ENCODE data around the gene RD3L.
"Not testable (repeated sequence)": the region's sequence is repeated elsewhere in the genome, so short reads cannot be mapped to it uniquely, and the experiment has no call there.

Gene RD3L

DNA sequence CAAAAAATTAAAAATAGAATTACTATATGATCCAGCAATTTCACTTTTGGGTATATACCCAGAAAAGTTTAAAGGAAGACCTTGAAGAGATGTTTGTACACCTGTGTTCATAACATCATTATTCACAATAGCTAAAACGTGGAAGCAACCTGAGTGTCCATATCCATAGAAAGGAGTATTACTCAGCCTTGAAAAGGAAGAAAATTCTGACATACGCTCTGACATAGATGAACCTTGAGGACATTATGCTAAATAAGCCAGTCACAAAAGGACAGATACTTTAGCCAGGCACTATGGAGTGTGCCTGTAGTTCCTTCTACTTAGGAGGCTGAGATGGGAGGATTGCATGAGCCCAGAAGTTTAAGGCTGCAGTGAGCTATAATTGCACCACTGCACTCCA lies 6.1 kb upstream of the RD3L start:
- no peak for TF ChIP-seq JUND (IDR thresholded peaks at IDR 0.05; ENCODE audit: low read depth)
- no peak for DNase-seq (ENCODE audit: low read depth in 1 of 2, low spot score in 1 of 2)
- in situ Hi-C loops (cut with HindIII; ENCODE audit: low pct_unique_long_range_greater_than_20kb, low sequenced_read_pairs), result no loop called here

DNA sequence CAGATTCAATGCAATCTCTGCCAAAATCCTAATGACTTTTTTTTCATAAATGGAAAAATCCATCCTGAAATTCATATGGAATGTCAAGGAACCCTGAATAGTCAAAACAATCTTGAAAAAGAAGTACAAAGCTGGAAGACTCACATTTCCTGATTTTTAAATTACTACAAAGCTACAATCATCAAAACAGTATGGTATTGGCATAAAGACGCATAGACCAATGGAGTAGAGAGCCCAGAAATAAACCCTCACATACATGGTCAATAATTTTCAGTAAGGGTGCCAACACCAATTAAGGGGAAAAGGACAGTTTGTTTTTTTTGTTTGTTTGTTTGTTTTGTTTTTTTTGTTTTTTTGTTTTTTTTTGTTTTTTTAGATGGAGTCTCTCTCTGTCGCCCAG lies 4.6 kb upstream of the RD3L start:
- TF ChIP-seq JUND (IDR thresholded peaks at IDR 0.05; ENCODE audit: low read depth), result no peak
- no peak for DNase-seq (ENCODE audit: low read depth in 1 of 2, low spot score in 1 of 2)
- in situ Hi-C loops (cut with HindIII; ENCODE audit: low pct_unique_long_range_greater_than_20kb, low sequenced_read_pairs), result no loop called here

DNA sequence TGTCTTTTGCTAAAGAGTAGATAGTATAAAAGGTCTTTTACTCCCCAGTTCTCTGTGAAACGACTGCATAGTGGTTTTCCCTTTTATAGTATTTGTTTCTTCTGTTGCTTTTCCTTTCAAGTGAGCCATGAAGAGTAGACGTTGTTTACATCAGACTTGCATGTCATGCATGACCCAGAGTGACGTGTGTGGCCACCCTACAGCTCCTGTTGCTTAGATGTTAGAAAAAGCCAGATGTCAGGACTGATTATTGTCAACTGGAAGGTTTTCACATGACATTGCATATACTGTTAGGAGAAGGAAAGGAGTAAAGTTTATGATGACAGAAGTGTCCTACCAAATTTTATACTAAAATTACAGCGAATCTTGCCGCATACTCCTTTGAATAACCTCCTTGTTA lies 1.3 kb upstream of the RD3L start:
- in situ Hi-C loops (cut with HindIII; ENCODE audit: low pct_unique_long_range_greater_than_20kb, low sequenced_read_pairs), result no loop called here
- no peak for DNase-seq (ENCODE audit: low read depth in 1 of 2, low spot score in 1 of 2)
- TF ChIP-seq JUND (IDR thresholded peaks at IDR 0.05; ENCODE audit: low read depth), result no peak

DNA sequence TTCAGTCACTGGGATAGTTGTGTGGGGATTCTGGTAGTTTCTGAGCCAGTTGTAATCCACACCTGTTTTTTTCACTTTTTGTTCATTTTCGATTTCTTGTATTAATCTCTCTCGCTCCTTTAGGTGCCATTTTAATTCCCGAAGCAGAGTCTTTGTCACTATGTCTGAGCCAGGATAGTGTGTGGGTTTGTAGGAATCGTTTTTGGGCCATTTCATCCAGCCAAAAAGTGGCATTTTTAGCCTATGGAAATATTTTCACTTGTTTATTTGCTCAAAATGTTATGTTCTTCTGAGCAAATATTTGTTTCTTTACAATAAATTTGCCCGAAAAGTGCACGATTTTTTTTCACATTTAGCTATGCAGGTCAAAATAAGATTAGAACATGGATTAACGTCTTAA lies 867 bp downstream of the RD3L start:
- TF ChIP-seq JUND (IDR thresholded peaks at IDR 0.05; ENCODE audit: low read depth), result no peak
- in situ Hi-C loops (cut with HindIII; ENCODE audit: low pct_unique_long_range_greater_than_20kb, low sequenced_read_pairs), result no loop called here

DNA sequence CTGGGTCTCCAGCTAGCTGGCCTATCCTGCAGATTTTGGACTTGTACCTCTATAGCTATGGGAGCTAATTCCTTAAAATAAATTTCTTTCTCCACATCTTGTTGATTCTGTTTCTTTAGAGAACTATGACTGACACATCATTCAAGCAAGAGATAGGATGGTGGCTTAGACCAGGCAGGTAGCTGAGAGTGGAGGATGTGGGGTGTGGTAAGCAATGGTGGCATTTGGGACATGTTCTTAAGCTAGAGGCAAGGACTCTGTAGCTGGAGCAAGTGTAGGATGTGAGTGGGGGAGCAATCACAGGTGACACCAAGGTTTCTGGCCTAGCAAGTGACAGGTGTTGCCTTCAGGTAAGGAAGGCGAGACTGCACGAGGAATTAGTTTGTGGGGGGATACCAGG lies 7.2 kb downstream of the RD3L start:
- no peak for TF ChIP-seq JUND (IDR thresholded peaks at IDR 0.05; ENCODE audit: low read depth)
- DNase-seq (ENCODE audit: low read depth in 1 of 2, low spot score in 1 of 2), result no peak
- in situ Hi-C loops (cut with HindIII; ENCODE audit: low pct_unique_long_range_greater_than_20kb, low sequenced_read_pairs), result no loop called here

More for the DNA sequence above, 867 bp downstream of the RD3L start:
- no peak for DNase-seq (ENCODE audit: low read depth in 1 of 2, low spot score in 1 of 2)

DNA sequence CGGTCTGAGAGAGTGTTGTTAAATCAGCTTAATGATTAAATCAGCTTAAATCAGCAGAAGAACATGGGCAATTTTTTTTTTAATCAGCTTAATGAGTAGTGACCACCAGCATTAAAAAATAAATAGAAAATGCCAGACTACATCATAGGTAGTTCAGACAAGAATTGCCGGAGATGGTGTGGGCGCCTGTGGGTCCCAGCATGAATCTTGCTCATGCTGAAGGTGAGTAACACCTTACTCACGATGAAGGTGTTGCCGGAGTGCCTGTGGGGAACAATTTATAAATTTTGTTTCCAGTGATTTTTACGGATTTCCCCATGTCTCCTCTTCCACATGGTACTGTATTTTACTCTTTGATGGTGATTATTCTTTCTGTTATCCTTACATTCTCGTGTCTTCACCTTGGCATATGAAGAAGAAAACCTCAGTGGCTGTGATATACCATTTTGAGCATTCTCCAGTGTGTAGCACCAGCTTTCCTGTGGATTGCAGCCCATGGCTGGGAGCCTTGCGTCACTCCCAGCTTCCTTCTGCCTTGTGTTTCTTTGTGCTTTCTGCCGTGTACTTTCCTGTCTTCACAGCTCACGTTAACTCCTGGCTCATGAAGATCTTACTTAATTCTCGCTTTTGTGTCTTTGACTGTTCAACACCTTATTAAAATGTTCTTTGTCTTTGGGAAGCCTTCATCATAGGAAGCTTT lies 9.4 kb downstream of the RD3L start:
- in situ Hi-C loops (cut with HindIII; ENCODE audit: low pct_unique_long_range_greater_than_20kb, low sequenced_read_pairs), result no loop called here
- no peak for DNase-seq (ENCODE audit: low read depth in 1 of 2, low spot score in 1 of 2)
- TF ChIP-seq JUND (IDR thresholded peaks at IDR 0.05; ENCODE audit: low read depth), result no peak

DNA sequence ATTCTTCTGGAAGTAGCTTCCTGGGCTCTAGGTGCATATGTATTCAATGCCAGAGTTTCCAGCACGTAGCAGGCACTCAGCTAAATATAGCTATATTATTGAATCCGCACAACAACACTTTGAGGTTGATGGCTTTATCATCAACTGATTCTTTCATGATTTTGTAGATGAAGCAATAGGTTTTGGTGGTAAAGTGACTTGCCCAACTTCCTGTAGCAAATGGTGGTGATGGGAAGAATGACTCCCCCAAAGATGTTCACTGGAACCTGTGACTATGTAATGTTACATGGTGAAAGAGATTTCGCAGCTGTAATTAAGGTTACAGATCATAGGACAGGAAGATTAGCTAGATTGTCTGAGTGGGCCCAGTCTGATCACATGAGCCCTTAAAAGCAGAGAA lies 10.9 kb downstream of the RD3L start:
- no peak for TF ChIP-seq JUND (IDR thresholded peaks at IDR 0.05; ENCODE audit: low read depth)
- in situ Hi-C loops (cut with HindIII; ENCODE audit: low pct_unique_long_range_greater_than_20kb, low sequenced_read_pairs), result no loop called here
- DNase-seq (ENCODE audit: low read depth in 1 of 2, low spot score in 1 of 2), result no peak

DNA sequence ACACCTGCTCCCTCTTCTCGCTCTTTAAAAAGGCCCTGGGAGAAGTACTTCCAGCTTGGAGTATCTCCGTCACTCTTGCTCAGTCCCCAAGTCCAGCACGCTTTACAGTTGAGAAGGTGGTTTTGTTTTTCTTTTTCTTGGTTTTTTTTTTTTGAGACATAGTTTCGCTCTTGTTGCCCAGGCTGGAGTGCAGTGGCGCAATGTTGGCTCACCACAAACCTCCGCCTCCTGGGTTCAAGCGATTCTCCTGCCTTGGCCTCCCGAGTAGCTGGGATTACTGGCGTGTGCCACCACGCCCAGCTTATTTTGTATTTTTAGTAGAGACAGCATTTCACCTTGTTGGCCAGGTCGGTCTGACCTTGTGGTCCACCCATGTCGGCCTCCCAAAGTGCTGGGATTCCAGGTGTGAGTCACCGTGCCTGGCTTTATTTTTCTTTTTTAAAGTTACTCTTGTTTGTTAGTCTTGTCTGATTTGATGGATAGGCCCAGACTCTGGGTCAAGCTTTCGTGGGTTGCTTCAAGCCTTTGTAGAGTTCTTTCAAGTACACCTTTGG lies 12.2 kb downstream of the RD3L start:
- no peak for TF ChIP-seq JUND (IDR thresholded peaks at IDR 0.05; ENCODE audit: low read depth)
- in situ Hi-C loops (cut with HindIII; ENCODE audit: low pct_unique_long_range_greater_than_20kb, low sequenced_read_pairs), result no loop called here
- peak in 1 of 2 experiments; percentile 45 for DNase-seq (ENCODE audit: low read depth in 1 of 2, low spot score in 1 of 2)

DNA sequence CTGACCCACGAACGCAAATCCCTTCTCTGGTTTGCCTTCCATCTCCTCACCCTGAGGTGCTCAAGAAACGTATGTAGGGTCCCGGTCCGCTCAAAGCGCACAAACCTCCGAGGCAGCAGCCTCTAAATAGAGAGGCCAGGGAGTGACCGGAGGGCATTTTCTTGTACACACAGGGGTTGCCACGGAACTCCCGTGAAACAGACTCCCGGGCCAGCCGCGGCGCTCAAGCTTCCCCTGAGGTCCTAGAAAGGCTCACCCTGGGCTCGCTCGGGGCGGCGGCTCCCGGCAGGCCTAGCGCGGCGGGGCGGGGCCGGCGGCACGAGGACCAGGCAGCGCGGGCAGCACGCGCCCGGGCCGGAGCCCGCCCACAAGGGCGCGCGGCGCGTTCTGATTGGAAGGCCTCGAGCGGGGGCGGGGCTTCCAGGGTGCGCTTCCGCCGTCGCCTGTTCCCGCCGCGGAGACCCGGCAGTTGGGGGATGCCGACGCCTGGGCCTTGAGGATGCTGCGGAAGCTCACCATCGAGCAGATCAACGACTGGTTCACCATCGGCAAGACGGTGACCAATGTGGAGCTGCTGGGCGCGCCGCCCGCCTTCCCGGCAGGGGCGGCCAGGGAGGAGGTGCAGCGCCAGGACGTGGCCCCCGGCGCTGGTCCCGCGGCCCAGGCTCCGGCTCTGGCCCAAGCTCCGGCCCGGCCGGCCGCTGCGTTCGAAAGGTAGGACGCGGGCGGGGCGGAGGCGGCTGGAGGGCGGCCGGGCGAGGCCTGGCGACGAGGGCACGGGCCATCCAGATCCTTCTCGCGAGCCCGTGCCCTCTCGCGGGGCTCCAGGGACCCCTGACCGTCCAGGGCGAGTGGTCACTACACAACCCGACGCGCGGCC lies 14.1 kb downstream of the RD3L start, which contains the start of gene TDRD9:
TSS of gene TDRD9 (plus strand) at position 446 of the 880 bp plus-strand sequence. CDS start at position 500, 54 bp downstream.
- TF ChIP-seq JUND (IDR thresholded peaks at IDR 0.05; ENCODE audit: low read depth), result no peak
- in situ Hi-C loops (cut with HindIII; ENCODE audit: low pct_unique_long_range_greater_than_20kb, low sequenced_read_pairs), result no loop called here
- no peak for DNase-seq (ENCODE audit: low read depth in 1 of 2, low spot score in 1 of 2)

DNA sequence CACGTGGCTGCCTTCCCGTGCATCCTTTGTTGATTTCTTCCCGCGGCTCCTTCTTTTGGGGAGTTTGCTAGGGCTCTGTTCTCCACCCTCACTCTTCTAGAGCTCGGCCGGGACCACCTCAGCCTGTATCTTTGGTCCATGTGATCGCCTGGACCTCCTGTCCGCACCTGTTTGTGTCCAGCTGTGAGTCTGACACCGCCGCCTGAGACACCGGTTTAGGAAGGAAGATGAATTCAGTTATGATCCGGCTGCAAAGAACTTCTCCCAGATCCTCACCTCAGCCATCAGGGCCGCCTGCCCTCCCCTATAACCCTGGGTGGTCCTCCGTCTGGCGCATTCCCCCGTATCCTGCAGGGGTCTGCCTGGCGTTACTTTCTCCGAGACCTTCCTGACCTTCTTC lies 14.8 kb downstream of the RD3L start:
- no peak for TF ChIP-seq JUND (IDR thresholded peaks at IDR 0.05; ENCODE audit: low read depth)
- DNase-seq (ENCODE audit: low read depth in 1 of 2, low spot score in 1 of 2), result no peak
- in situ Hi-C loops (cut with HindIII; ENCODE audit: low pct_unique_long_range_greater_than_20kb, low sequenced_read_pairs), result no loop called here

DNA sequence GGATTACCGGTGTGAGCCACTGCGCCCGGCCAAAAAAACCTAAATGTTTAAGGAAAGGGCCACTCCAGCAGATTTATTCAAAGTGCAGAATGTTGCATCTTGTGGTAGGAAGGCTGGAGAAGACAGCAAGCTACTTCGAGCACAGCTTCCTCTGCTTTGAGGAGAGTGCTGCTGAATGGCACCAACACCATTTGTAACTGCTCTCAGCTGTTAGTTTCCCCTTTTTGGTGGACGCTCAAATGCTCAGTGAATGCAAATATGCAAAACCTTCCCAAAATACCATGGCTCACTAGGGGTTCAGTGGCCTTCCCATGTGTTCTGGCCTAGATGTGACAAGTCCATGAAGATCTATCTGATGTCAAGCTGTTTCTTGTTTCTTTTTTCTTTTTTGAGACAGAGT lies 17.0 kb downstream of the RD3L start:
- DNase-seq (ENCODE audit: low read depth in 1 of 2, low spot score in 1 of 2), result no peak
- in situ Hi-C loops (cut with HindIII; ENCODE audit: low pct_unique_long_range_greater_than_20kb, low sequenced_read_pairs), result no loop called here
- no peak for TF ChIP-seq JUND (IDR thresholded peaks at IDR 0.05; ENCODE audit: low read depth)

DNA sequence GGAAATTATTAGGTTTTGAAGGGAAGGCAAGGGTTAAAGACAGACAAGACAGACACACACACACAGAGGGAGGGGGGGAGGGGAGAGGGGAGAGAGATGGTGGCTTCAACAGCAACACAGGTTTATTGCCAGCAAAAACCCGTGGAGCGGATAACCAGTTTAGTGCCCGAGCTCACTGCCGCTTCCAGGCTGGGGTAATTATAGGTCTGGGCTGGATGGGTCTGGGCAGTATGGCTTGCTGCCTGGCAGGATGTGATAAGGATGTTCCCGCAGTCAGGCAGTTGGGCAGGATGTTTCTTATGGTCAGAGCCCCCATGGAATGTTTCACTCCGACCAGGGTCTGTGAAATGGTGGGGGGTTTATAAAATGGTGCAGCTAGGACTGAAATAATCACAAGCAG lies 18.5 kb downstream of the RD3L start:
- TF ChIP-seq JUND (IDR thresholded peaks at IDR 0.05; ENCODE audit: low read depth), result no peak
- no peak for DNase-seq (ENCODE audit: low read depth in 1 of 2, low spot score in 1 of 2)
- in situ Hi-C loops (cut with HindIII; ENCODE audit: low pct_unique_long_range_greater_than_20kb, low sequenced_read_pairs), result no loop called here

DNA sequence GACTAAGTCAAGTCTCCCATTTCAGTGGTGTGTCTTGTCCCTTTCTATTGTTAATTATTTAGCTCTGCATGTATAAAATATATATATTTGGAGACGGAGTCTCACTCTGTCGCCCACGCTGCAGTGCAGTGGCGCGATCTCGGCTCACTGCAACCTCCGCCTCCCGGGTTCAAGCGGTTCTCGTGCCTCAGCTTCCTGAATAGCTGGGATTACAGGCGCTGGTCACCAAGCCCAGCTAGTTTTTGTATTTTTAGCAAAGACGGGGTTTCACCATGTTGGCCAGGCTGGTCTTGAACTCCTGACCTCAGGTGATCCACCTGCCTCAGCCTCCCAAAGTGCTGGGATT lies 20.5 kb downstream of the RD3L start:
- DNase-seq (ENCODE audit: low read depth in 1 of 2, low spot score in 1 of 2); in situ Hi-C loops (cut with HindIII; ENCODE audit: low pct_unique_long_range_greater_than_20kb, low sequenced_read_pairs): not testable (repeated sequence)

Data from T47D (cell line).